ENCODE measurements around the gene HSD11B1.

Gene HSD11B1

GRCh38 chr1:209721323-209721722, 16.7 kb downstream of the HSD11B1 start:
- no peak for DNase-seq (ENCODE audit: low spot score)
- in situ Hi-C loops (cut with MboI; ENCODE audit: low pct_unique_long_range_greater_than_20kb, low sequenced_read_pairs, unreplicated experiment): no loop called here
- TF ChIP-seq CTCF (IDR thresholded peaks at IDR 0.05; ENCODE audit: extremely low read depth, insufficient read depth, missing control alignments): no peak

- in situ Hi-C loops (cut with MboI; ENCODE audit: low pct_unique_long_range_greater_than_20kb, low sequenced_read_pairs, unreplicated experiment): no loop called here
- no peak for DNase-seq (ENCODE audit: low spot score)
- TF ChIP-seq CTCF (IDR thresholded peaks at IDR 0.05; ENCODE audit: extremely low read depth, insufficient read depth, missing control alignments): no peak
These were observed 18.6 kb downstream of the HSD11B1 start for GRCh38 chr1:209723265-209723664.

DNA sequence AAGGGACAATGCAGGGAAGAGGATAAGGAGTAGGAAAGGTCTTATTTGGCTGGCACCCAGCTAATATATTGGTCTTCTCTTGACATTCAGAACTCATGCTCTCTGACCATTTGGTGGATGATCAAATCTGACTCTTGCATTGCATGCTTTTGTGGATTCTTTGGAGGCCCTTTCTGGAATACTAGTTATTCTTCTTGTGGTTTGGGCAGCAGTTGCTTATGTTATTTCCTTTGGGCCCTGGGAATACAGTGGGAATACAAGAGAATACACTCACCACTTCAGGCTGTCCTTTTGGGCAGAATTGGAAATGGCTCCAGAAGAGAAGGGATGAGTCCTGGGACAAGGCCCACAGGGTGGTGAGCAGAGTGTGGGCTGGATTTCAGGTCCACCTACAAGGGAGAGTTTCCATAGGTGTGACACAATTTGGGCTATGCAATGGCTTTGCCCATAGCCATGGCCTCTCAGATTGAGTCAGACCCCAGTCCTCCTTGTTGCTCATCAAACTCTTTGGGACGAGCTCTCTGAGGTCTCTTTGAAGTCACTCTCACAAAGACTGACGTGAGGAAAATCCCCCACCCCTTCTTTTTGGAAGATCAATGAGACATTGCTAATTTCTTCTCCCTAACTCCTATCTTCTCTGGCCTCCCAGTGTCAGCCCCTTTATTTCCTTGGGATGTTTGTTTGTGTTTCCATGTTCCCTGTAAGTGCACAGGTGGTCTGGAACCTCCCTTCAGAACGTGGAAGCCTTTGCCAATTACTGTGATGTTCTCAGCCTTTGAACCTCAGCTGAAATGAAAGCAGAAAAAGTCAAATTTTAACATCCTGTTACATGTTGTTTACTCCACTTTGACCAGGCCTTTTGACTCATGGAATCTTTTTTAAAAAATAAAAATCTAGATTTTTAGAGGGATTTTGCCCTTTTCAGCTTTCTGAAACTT, 19.4 kb downstream of the HSD11B1 start:
- TF ChIP-seq CTCF (IDR thresholded peaks at IDR 0.05; ENCODE audit: extremely low read depth, insufficient read depth, missing control alignments): no peak
- in situ Hi-C loops (cut with MboI; ENCODE audit: low pct_unique_long_range_greater_than_20kb, low sequenced_read_pairs, unreplicated experiment): no loop called here
- peak; percentile 19 for DNase-seq (ENCODE audit: low spot score)

DNA sequence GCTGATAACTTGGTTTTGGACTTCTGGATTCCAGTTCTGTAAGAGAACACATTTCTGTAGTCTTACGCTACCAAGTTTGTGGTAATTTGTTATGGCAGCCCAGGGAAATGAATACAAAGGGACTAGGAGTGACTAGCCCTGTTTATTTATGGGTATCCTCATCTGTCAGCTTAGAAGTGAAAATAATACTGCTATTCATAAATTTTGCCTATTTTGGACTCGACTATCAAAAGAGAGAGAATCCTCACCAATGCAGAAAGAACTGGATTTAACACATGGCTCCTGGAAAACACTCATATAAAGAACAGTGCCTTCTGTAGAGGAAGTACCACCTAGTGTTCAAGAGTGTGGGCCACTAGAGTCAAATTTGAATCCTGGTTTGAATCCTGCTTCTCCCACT, 22.6 kb downstream of the HSD11B1 start:
- DNase-seq (ENCODE audit: low spot score): no peak
- no peak for TF ChIP-seq CTCF (IDR thresholded peaks at IDR 0.05; ENCODE audit: extremely low read depth, insufficient read depth, missing control alignments)
- in situ Hi-C loops (cut with MboI; ENCODE audit: low pct_unique_long_range_greater_than_20kb, low sequenced_read_pairs, unreplicated experiment): no loop called here

DNA sequence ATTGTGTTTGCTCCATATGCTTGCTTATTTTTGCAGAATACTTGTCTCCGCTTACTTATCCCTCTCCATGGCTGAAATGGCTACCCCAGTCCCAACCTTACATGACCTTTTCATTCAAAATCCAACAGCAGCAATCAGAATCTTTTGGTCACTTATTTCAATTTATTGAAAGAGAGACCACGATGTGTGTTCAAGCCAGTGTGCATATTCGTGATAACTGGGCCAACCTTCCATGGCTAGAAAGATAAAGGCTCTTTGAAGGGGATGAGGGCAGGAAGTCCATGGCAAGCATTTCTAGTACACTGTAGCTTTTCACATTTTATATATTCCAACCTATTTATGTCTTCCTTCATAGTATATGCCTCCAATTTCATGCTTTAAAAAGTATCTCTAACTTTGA, 23.1 kb downstream of the HSD11B1 start:
- in situ Hi-C loops (cut with MboI; ENCODE audit: low pct_unique_long_range_greater_than_20kb, low sequenced_read_pairs, unreplicated experiment): no loop called here
- no peak for DNase-seq (ENCODE audit: low spot score)
- no peak for TF ChIP-seq CTCF (IDR thresholded peaks at IDR 0.05; ENCODE audit: extremely low read depth, insufficient read depth, missing control alignments)

GRCh38 chr1:209728466-209728865, 23.8 kb downstream of the HSD11B1 start:
- TF ChIP-seq CTCF (IDR thresholded peaks at IDR 0.05; ENCODE audit: extremely low read depth, insufficient read depth, missing control alignments): no peak
- in situ Hi-C loops (cut with MboI; ENCODE audit: low pct_unique_long_range_greater_than_20kb, low sequenced_read_pairs, unreplicated experiment): no loop called here
- no peak for DNase-seq (ENCODE audit: low spot score)

Measured in GM13977 (cell line).